Ramos (cell line): ENCODE measurements around the gene MARK3.

Experiments used
- in situ Hi-C: fragments of 300-500 bp; cut with MboI; formaldehyde crosslinking; loops from one replicate; pipeline ENCODE4 v1.14.3; 2022; ENCODE audit warnings: low sequenced_read_pairs; ENCODE audit not compliant: unreplicated experiment

Gene MARK3

DNA sequence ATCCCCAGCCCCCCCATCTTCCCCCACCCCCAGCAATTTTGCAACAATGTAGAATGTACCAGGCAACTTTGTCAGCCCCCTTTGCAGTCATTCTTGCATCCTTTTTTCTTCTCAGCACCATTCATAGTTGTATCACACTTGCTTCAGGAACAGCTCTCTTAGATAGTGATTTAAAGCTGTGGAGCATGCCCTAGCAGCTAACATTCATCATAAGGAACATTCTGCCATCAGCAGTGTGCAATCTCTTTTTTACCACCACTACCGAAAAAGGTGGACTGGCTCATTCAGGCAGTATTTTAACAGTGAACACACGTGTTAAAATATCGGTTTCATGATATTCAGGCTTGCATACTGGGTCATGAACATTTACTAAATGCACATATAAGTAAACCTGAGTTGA, 45.1 kb downstream of the MARK3 start:
- in situ Hi-C loops, result no loop called here

DNA sequence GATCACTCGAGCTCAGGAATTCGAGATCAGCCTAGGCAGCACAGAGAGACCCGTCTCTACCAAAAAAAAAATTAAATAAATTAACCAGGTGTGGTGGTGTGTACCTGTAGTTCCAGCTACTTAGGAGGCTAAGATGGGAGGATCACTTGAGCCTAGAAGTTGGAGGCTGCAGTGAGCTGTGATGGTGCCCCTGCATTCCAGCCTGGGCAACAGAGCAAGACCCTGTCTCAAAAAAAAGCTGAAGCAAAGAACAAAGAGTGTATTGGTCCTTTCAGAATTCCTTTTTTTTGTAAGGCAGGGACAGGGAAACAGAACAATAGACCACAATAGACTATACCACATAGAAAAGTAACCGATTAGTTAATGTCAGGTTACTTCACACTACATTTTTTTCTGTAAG, 47.4 kb downstream of the MARK3 start:
- in situ Hi-C loops, result no loop called here

DNA sequence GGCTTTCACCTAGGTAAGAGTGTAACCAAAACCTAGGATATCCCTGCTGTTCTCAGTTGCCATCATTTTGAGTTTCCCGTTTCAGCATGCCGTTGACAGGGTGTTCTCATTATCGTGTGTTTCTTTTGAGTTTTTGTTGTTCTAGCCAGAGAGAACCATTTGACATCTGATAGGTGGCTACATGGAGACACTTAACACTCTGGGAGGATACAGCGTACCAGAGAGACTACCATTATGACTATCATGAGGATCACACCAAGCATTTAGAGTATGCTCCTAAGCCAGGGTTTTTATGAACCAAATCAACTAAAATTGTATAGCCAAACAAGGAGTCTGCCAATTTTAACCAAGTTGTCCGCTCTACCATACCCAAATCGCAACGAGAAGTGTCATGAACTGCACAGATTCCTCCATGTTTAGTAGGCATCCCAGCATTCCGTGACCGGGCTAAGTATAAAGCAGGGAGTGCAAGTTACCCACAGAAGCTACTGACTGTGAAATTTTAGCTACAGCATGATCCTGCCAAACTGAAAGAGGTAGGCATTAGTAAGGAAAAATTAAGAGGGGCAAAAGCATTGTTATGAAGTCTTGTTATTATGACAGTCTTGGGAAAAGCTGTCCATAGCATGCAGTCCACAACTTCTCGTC, 48.8 kb downstream of the MARK3 start:
- in situ Hi-C loops, result no loop called here

DNA sequence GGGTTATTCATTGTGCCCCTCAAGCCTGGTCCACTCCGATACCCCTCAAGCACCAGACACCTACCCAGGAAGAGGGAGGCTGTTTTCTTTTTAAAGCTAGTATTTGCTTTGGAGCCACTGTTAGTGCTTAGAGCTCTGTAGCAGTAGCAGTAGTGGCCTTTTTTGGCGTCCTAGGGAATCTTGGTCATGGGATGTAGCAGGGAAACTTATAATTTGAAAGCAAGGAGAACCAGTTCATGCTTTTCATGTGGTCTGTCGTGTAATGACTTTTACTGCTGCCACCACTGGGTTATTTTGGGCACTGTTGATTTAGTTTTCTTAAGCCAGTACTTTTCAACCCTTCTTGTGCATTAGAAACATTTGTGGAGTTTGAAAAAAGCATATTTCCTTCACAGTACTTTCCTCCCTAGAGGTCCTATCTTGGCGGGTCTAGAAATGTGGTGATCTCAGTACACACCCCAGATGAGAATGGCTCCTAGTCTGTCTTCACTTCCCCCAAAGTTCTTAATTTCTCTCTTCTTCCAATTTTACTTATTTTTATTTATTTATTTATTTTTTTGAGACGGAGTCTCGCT, 49.7 kb downstream of the MARK3 start:
- in situ Hi-C loops, result no loop called here

DNA sequence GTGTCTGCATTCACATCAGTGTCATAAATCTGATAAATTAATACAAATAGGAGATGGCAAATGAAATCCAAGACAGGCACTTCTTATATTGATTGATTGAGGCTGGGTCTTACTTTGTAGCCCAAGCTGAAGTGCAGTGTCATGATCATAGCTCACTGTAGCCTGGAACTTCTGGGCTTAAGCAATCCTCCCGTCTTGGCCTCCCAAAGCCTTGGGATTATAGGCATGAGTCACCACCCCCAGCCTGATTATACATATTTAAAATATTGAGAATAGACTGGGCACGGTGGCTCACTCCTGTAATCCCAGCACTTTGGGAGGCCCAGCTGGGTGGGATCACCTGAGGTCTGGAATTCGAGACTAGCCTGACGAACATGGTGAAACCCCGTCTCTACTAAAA, 51.3 kb downstream of the MARK3 start:
- in situ Hi-C loops, result no loop called here

DNA sequence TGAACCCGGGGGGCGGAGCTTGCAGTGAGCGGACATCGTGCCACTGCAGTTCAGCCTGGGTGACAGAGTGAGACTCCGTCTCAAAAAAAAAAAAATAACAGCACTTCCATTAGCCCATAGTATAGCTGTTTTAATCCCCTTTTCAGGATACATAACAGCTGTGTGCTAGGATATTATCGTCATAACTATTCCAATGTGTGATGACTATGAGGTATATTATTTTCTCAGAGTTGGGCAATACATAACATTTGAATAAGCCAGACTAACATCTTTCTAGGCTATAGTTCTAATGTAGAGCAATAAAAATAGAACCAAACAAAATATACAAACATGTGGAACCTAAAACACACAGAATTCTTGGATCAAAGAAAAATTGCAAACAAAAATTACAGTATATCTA, 57.1 kb downstream of the MARK3 start:
- in situ Hi-C loops, result no loop called here

DNA sequence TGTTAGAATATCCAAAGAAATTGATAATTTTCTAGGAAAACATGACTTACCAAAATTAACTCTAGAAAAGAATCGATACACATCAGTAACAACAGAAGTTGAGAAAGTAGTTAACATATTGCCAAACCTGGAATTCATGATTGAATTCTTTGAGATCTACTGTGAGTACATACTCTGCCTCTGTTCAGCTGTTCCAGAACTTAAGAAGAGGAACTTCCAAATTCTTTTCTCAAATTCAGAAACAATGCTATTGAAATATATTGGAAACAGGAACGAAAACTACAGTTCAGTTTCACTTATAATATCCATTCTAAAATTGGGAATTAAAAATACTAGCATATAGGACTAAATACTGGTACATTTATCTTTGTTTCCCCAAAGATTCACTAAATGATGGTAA, 57.9 kb downstream of the MARK3 start:
- in situ Hi-C loops, result no loop called here

DNA sequence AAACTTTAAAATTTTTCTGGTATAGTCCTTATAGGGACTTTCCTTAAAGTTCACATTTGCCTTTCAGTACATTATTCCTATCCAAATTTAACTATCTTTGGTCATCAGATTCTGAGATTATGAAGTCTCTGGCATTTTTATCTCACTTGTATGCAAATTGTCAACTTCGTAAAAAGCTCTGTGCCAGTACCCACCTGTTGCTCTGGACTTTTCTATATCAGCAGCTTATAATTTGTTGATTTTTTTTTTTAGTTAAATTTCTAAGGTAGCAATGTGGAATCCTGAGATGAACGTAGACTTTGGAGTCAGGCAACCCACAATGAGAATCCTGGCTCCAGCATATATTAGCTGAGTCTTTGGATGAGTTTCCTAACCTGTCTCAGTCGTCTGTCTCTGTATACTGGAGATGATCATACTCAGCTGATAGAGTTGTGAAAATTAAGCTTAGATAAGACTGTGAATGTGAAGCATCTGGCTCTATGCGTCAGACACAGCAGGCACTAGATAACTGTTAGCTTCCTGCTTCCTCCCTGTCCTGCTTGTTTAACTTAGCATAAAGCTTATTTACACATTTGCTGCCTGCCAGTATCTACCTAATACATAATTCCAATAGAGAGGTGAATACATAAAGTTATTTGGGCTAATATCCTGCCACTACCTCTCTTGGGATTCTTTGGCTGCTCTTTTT, 59.8 kb downstream of the MARK3 start:
- in situ Hi-C loops, result no loop called here

DNA sequence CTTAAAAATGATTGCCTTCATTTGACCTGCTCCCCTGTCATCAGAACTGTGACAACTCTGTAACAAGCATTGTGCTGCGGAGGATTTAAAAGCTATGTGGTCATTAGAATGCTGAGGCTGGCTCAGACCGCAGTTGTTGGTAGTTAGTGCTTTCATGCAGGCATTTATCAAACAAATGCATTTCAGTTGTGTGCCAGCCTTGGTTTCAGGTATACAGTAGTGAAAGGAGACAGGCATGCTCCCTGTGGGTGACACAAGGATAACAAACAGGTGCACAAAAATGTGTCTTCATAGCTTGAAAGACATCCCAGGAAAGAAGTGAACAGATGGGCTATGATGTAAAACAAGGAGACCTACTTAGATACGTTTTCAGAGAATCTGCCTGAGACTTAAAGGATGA, 60.6 kb downstream of the MARK3 start:
- in situ Hi-C loops, result no loop called here

DNA sequence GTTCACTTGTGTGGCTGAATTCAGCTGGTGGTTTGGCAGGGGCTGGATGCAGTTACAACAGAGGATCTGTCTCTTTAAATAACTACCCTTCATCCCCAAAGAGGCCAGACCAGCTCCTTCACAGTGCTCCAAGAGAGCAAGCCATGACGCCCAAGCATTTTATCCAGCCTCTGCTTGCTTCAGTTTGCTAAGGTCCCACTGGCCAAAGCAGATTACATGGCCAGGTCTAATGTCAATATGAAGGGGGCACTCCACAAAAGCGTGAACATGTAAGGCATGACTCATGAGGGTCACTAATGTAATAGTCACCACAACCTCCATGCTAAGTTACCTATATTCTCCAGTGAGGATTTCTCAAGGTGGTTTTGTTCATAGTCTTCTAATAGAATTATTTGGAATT, 62.9 kb downstream of the MARK3 start:
- in situ Hi-C loops, result no loop called here

DNA sequence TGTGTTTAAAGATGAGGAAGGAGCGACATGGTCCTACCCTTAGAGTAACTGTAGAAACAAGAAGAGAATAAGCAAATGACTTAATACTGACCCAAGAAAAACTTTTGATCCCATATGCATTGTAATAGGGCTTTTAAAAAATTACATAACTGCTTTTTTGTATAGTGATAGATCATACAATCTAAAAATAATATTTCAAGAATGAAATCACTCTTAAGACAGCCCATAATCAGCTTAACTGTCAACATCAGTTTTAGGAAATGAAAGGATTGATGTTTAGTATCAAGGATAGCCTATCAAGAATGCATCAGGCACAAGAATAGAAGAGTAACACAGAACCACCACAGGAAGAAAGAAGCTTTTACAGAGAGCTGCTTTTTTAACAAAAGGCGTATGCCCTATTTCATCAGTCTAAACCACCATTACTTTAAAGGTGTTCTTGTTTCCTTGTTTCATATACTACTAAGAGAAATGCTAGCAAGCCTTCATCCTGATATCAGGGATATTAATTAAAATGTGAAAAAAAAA, 64.5 kb downstream of the MARK3 start:
- in situ Hi-C loops, result no loop called here

DNA sequence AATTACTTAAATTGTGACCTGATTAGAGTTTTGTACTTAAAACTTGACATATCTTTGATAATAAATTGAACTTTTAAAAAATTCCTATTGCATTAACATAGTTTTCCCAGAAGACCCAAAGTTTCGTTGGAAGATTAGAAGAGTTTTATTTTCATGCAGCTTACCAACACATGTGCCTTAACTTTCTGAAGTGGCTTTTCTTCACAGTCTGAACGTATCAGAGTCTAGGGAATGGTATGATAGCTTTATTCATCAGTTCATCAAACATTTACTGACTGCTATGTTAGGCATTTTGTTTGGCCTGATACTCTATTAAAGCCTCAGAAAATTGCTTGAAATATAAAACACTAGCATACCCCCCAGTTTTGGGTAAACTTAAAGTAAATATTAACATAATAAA, 65.2 kb downstream of the MARK3 start:
- in situ Hi-C loops, result no loop called here

DNA sequence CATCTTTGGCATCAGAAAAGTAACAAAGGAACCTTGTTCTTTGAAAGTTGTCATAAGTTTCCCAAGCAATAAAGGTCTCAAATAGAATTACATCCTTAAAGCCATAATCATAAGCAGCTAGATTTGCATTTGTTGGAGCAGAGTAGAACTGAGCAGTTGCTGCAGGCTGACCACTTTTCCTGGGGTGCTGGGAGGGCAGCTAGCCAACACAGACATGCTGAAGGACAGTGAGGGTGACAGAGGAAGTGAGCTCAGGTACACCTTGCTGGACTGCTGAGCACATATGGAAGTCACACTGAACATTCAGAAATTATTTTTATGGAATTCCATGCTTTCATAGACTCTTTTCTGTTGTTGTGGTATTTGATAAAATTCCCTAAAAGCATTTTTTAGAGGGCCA, 66.2 kb downstream of the MARK3 start:
- in situ Hi-C loops, result no loop called here

DNA sequence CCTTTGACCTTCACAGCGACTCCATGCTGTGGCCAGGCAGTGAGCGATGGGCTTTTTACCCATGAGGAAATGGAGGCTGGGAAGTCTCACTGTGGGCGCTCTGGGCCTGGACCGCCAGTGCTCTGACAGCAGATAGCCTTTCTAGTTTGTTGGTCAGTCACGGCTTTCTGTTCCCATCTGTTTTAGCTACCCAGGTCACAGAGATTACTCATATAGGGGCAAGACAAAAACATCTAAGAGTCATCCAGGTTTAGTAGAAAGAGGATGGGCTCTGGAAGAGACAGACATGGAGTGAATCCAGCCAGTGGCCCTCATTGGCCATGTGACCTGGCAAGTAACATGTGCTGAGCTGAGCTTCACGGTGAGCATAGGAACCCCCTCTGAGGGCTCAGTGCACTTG, 68.6 kb downstream of the MARK3 start:
- in situ Hi-C loops, result no loop called here

DNA sequence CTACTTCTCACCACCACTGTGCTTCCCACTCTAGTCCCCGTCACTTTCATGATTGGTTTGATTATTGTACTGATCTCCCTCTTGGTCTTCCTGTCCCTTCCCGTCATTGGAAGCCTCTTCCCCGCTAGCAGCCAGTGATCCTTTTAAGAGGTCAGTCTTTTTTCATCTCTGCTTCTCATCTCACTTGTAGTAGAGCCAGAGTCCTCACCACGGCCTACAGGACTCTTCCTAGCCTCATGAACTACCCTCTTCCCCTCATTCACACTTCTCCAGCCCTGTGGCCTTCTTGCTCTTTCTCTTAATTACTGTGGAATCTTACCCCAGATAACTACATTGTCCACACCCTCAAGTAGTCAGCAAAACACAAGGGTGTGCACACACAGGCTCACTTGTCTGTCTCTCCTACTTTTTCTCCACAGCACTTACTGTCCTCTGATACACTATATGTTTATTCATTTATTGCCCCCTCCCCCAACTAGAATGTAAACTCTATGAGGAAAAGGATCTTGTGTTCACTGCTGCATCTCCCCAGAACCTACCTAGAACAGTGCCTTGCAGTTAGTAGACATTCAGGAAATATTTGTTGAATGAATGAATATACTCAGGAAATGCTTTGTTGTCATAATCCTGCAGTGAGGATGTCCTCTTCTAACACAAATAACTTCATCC, 71.1 kb downstream of the MARK3 start:
- in situ Hi-C loops, result no loop called here

DNA sequence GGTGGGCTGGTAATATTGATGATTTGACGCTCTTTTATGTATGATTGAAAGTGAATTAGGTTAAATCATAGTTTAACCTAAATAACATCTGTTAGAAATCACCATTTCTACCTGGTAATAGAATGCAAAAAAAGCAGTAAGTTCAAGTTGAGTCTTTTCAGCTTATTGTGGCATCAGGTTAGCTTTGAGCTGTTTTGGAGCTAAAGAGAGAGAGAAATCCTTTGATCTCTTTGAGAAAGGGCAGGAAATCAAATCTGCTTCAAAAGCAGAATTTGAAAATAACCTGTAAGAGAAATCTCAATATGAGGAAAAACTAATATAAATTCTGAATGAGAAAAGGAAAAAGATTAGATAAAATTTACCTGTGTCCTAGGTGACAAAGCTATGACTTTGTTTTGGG, 75.2 kb downstream of the MARK3 start:
- in situ Hi-C loops, result no loop called here

DNA sequence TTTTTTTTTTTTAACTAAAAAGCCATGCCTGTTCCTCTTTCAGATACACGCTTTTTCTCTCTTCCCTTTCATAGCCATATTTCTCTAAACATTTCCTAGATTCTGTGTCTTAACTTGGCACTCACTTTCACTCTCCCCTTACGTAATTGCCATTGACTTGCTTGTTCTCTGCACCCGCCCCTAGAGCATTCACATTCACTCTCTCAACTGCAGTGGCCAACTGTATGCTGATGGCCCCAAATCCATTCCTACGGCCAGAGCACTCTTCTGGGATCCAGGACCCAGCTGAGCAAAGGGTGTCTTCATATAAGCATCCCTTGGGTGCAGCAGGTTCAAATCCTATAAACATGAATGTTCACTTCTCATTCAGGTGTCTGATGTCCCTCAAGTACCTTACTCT, 77.9 kb downstream of the MARK3 start:
- in situ Hi-C loops, result no loop called here

DNA sequence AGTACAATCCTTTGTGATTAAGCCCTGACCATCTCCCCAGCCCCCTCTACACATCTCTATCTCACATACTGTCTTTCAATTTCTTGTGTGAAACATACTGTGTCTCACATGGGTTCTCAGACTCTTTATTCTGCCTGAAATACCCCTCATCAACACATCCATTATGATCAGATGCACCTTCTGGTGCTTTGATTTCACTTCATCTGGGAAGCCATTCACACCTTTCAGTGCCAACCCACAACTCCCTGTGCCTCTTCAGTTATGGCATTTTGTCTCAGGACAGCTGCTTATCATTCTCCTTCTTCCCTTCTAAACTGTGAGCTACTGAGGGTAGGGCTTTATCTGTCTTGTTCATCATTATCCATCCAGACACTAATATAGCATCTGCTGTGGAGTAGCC, 78.6 kb downstream of the MARK3 start:
- in situ Hi-C loops, result no loop called here

DNA sequence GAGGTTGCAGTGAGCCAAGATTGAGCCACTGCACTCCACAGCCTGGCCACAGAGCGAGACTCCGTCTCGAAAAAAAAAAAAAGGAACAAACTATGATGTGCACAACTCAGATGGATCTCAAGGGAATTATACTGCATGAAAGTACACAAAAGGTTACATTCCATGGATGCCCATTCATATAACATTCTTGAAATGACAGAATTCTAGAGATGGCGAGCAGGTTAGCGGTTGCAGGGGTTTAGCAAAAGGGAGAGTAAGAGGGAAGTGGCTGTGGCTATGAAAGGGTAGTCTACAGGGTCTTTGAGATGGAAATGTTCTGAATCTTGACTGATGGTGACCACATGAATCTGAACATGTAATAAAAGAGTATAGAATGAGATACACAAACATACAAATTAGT, 87.7 kb downstream of the MARK3 start:
- in situ Hi-C loops, result no loop called here

DNA sequence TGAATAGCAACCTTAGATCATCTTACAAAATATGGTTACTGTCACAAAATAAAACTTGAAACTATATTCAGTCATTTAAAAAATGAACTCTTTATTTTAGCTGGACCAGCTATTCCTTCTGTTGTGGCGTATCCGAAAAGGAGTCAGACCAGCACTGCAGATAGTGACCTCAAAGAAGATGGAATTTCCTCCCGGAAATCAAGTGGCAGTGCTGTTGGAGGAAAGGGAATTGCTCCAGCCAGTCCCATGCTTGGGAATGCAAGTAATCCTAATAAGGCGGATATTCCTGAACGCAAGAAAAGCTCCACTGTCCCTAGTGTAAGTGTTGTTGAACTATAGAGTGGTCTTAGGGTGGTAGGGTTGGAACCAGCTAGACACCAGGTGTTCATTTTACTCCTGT, 89.7 kb downstream of the MARK3 start:
- in situ Hi-C loops, result no loop called here

DNA sequence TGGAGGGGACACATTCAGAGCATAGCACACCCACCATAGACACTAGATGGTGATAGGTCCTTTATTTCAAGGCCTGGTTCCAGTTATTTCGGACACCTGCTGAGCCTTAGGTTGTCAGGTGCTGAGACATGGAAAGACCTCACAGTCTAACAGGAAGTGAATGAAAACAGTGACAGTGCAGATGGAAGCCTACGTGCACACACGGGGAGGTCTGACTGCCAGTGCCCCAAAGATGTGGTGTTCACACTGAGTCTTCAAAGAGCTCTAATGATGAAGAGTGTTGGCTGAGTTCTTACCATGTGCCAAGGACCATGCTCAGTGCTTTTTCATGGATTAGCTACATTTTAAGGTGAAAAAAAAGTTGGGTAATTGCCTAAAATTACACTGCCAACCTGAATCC, 90.8 kb downstream of the MARK3 start:
- in situ Hi-C loops, result no loop called here
